Neutrophil (primary cell): Measurements from ENCODE around the gene CNMD.
"Not testable (repeated sequence)": the region's sequence is repeated elsewhere in the genome, so short reads cannot be mapped to it uniquely, and the experiment has no call there.

Experiments used
- H3K27ac ChIP-seq: fragments of 200-600 bp; sonication (generic); 2 replicates; pipeline ENCODE4 v1.5.1; 2016; ENCODE audit warnings: mild to moderate bottlenecking, moderate library complexity
- H3K27me3 ChIP-seq: fragments of 200-600 bp; sonication (generic); 2 replicates; pipeline ENCODE4 v1.6.0; 2016; ENCODE audit warnings: mild to moderate bottlenecking
- H3K36me3 ChIP-seq: fragments of 200-600 bp; sonication (generic); 2 replicates; pipeline ENCODE4 v1.5.1; 2017
- H3K4me1 ChIP-seq, 2 experiments: fragments of 200-600 bp in 1 of 2; sonication (generic) in 1 of 2; 1 replicate in 1 of 2; 2 replicates in 1 of 2; pipeline versions ENCODE4 v1.5.1 to v1.6.1; 2013 to 2016; ENCODE audit warnings: low read depth in 1 of 2, low read length in 1 of 2, mild to moderate bottlenecking in 1 of 2, moderate library complexity in 1 of 2; ENCODE audit not compliant: control insufficient read depth in 1 of 2, insufficient read depth in 1 of 2
- H3K4me3 ChIP-seq, 2 experiments: fragments of 200-600 bp in 1 of 2; sonication (generic) in 1 of 2; 1 replicate in 1 of 2; 2 replicates in 1 of 2; pipeline ENCODE4 v1.5.1; 2013 to 2016; ENCODE audit warnings: low read depth in 1 of 2, low read length in 1 of 2, mild to moderate bottlenecking in 1 of 2, moderate library complexity in 1 of 2
- H3K9me3 ChIP-seq: fragments of 200-600 bp; sonication (generic); 2 replicates; pipeline ENCODE4 v1.5.1; 2016
- CTCF ChIP-seq: fragments of 200-600 bp; sonication (generic); IDR thresholded peaks from 2 replicates; pipeline ENCODE4 v1.5.1; 2016; ENCODE audit warnings: antibody characterized with exemption

The CNMD gene

GRCh38 chr13:52713894-52714293 is 25.7 kb downstream of the CNMD start:
- no peak overlapping the region for H3K4me3 ChIP-seq
- H3K9me3 ChIP-seq: no peaks in the 10 kb centered on the region
- H3K27ac ChIP-seq: no peak overlapping the region
- TF ChIP-seq CTCF: no peak
- H3K4me1 ChIP-seq: peaks cover 6 to 9% of the 10 kb centered on the region in 2 experiments
- peaks cover 62% of the 10 kb centered on the region for H3K27me3 ChIP-seq
- no peaks in the 10 kb centered on the region for H3K36me3 ChIP-seq

- peaks cover 6 to 9% of the 10 kb centered on the region in 2 experiments for H3K4me1 ChIP-seq
- no peaks in the 10 kb centered on the region for H3K36me3 ChIP-seq
- peaks cover 47% of the 10 kb centered on the region for H3K27me3 ChIP-seq
- H3K4me3 ChIP-seq: no peak overlapping the region
- TF ChIP-seq CTCF: no peak
- H3K27ac ChIP-seq: no peak overlapping the region
- no peaks in the 10 kb centered on the region for H3K9me3 ChIP-seq
Observed at GRCh38 chr13:52712385-52712784, 27.2 kb downstream of the CNMD start.

- TF ChIP-seq CTCF: no peak
- H3K4me3 ChIP-seq: no peak overlapping the region
- H3K36me3 ChIP-seq: no peaks in the 10 kb centered on the region
- H3K9me3 ChIP-seq: no peaks in the 10 kb centered on the region
- H3K4me1 ChIP-seq: peaks cover 6 to 9% of the 10 kb centered on the region in 2 experiments
- peaks cover 36% of the 10 kb centered on the region for H3K27me3 ChIP-seq
- H3K27ac ChIP-seq: no peak overlapping the region
Observed at GRCh38 chr13:52711286-52711685, 28.3 kb downstream of the CNMD start.

GRCh38 chr13:52708266-52708665 is 31.4 kb downstream of the CNMD start:
- H3K9me3 ChIP-seq, H3K4me3 ChIP-seq, H3K4me1 ChIP-seq, H3K36me3 ChIP-seq, H3K27ac ChIP-seq: not testable (repeated sequence)
- H3K27me3 ChIP-seq: peaks cover 22% of the 10 kb centered on the region

- Histone ChIP-seq H3K36me3 (no peaks in the 10 kb centered on the region), H3K9me3 (no peaks in the 10 kb centered on the region), H3K4me3 (no peak overlapping the region), H3K4me1 (peaks cover 0 to 4% of the 10 kb centered on the region in 2 experiments), H3K27ac (no peak overlapping the region), H3K27me3 (peaks cover 13% of the 10 kb centered on the region)
- no peak for TF ChIP-seq CTCF
Observed at GRCh38 chr13:52707375-52707774, 32.2 kb downstream of the CNMD start.

GRCh38 chr13:52706081-52706480 is 33.5 kb downstream of the CNMD start:
- H3K4me3 ChIP-seq: no peak overlapping the region
- H3K27me3 ChIP-seq: peaks cover 2% of the 10 kb centered on the region
- H3K4me1 ChIP-seq: peaks cover 5 to 10% of the 10 kb centered on the region in 2 experiments
- no peaks in the 10 kb centered on the region for H3K9me3 ChIP-seq
- H3K36me3 ChIP-seq: no peaks in the 10 kb centered on the region
- TF ChIP-seq CTCF: no peak
- H3K27ac ChIP-seq: no peak overlapping the region
